ENCODE results near the gene TMEM94. TPM values are rescaled to one million over a fixed set of nuclear protein-coding genes. Genes with fewer than 3 reads are reported as not detected.

The TMEM94 gene
- total and polyA plus RNA-seq, 2 of the 8 experiments (the other 6 are each of a cell fraction or from before 2014, with no cell fraction given), result 54.8 to 69.9 TPM

- 85% methylated on average over 3 of the region's 3 CpGs; no CpG with 5 or more reads in 1 of the 2 experiments for WGBS, 2 experiments (ENCODE audit: extremely low coverage in 1 of 2, insufficient coverage in 1 of 2, insufficient read length in 1 of 2, insufficient replicate concordance in 2 of 2, low coverage in 1 of 2, low lambda C conversion rate in 2 of 2, missing lambda C conversion rate in 1 of 2)
- no peak overlapping the region for H2AFZ ChIP-seq (ENCODE audit: low read length)
- no peak overlapping the region for H2BK20ac ChIP-seq (ENCODE audit: low read length)
- H2BK15ac ChIP-seq (ENCODE audit: low read length), result no peak overlapping the region
- H2BK12ac ChIP-seq (ENCODE audit: low read depth, low read length), result no peak overlapping the region
- no peak overlapping the region for H2BK120ac ChIP-seq (replicated peaks; ENCODE audit: low read depth, low read length)
- no peaks in the 10 kb centered on the region; the same call in 1 of the 2 replicates for H3K79me1 ChIP-seq (ENCODE audit: low read depth, low read length)
- H4K20me1 ChIP-seq (replicated peaks in 1 of 2; ENCODE audit: control insufficient read depth in 1 of 2, insufficient read depth in 2 of 2, low read length in 2 of 2), result no peaks in the 10 kb centered on the region
- POLR2A ChIA-PET (ENCODE audit: partially characterized antibody), result interaction anchor here (0.9 kb wide), 1 partner anchor 34 kb away, joined by 3 read pairs; no protein-coding TSS in a partner anchor
- no peak overlapping the region for H2BK5ac ChIP-seq (ENCODE audit: low read depth, low read length)
- FAIRE-seq (no peak), DNase-seq (ENCODE audit: low read depth in 1 of 2, low spot score in 2 of 2) (no peak)
- no peak overlapping the region for H2AK5ac ChIP-seq (ENCODE audit: low read depth, low read length)
- H3K4me2 ChIP-seq (ENCODE audit: insufficient read depth in 1 of 2, low read depth in 2 of 2, low read length in 2 of 2), result no peak overlapping the region
- H3K4me1 ChIP-seq (replicated peaks in 1 of 4; ENCODE audit: control insufficient read depth in 3 of 4, insufficient read depth in 4 of 4, low read length in 3 of 4), result peaks cover 0 to 7% (median 0%) of the 10 kb centered on the region in 4 experiments; a peak in 3 of 7 replicates
- H3K36me3 ChIP-seq (ENCODE audit: control insufficient read depth in 2 of 4, insufficient read depth in 4 of 4, low read length in 3 of 4), result peaks cover 0 to 10% (median 6%) of the 10 kb centered on the region in 4 experiments; a peak in 5 of 8 replicates
- no peak overlapping the region for H3K4ac ChIP-seq (replicated peaks; ENCODE audit: insufficient read length, low read depth, low read length)
- no peak overlapping the region for H3K9ac ChIP-seq (replicated peaks in 1 of 4; ENCODE audit: extremely low read depth in 1 of 4, low read depth in 3 of 4, low read length in 3 of 4)
- no peak overlapping the region for H3K27ac ChIP-seq (ENCODE audit: low read depth, low read length)
- no peak overlapping the region for H3K14ac ChIP-seq (ENCODE audit: insufficient read length)
- no peaks in the 10 kb centered on the region for H3K79me2 ChIP-seq (ENCODE audit: control insufficient read depth in 1 of 2, insufficient read depth in 2 of 2, low read length in 2 of 2)
- H4K5ac ChIP-seq (ENCODE audit: insufficient read length, low read depth, low read length), result no peak overlapping the region
- H3K23me2 ChIP-seq (ENCODE audit: low read depth, low read length), result no peaks in the 10 kb centered on the region
- no peak overlapping the region for H3K4me3 ChIP-seq (ENCODE audit: extremely low read depth in 1 of 4, insufficient read depth in 2 of 4, low read depth in 3 of 4, low read length in 4 of 4)
- H4K8ac ChIP-seq (ENCODE audit: extremely low read depth, insufficient read depth, low read length), result no peak overlapping the region
- no peak overlapping the region for H3K18ac ChIP-seq (ENCODE audit: extremely low read depth, low read length)
- no peak overlapping the region for H4K91ac ChIP-seq (replicated peaks; ENCODE audit: insufficient read length, low read length)
- no peak overlapping the region for H3K56ac ChIP-seq (replicated peaks; ENCODE audit: insufficient read length, low read depth, low read length)
- H3K23ac ChIP-seq (ENCODE audit: insufficient read length), result no peak overlapping the region
- H3K9me3 ChIP-seq (ENCODE audit: insufficient read depth in 2 of 2, low read depth in 1 of 2, low read length in 1 of 2), result no peaks in the 10 kb centered on the region
- CTCF ChIA-PET (ENCODE audit: partially characterized antibody), result interaction anchor here (0.9 to 1.3 kb wide), 4 partner anchors 8 to 143 kb away, joined by 3 to 4 read pairs (median 3); no protein-coding TSS in a partner anchor
- H3K27me3 ChIP-seq (replicated peaks in 1 of 4; ENCODE audit: control insufficient read depth in 3 of 4, extremely low read depth in 1 of 4, insufficient read depth in 3 of 4, low read length in 3 of 4), result no peaks in the 10 kb centered on the region
- TF ChIP-seq FOSL1 (IDR thresholded peaks at IDR 0.05; ENCODE audit: insufficient read depth, low read depth, low read length) (no peak), POU5F1 (IDR thresholded peaks at IDR 0.05; ENCODE audit: low read depth, low read length) (no peak), CBX8 (IDR thresholded peaks at IDR 0.05; ENCODE audit: borderline replicate concordance, low read depth, low read length) (no peak), CHD1 (IDR thresholded peaks at IDR 0.05; ENCODE audit: low read depth, low read length) (no peak), KDM5A (IDR thresholded peaks at IDR 0.05; ENCODE audit: low read length) (no peak), TCF12 (IDR thresholded peaks at IDR 0.05; ENCODE audit: low read depth, low read length) (no peak), ZNF274 (IDR thresholded peaks at IDR 0.05; ENCODE audit: borderline replicate concordance, extremely low read depth, low read length) (no peak), EGR1 (IDR thresholded peaks at IDR 0.05; ENCODE audit: borderline replicate concordance, low read depth, low read length) (no peak), SIX5 (IDR thresholded peaks at IDR 0.05; ENCODE audit: low read depth, low read length) (no peak), CBX5 (IDR thresholded peaks at IDR 0.05; ENCODE audit: low read depth, low read length) (no peak), ATF3 (IDR thresholded peaks at IDR 0.05; ENCODE audit: insufficient read depth, low read depth, low read length) (no peak), POLR2AphosphoS5 (IDR thresholded peaks at IDR 0.05; ENCODE audit: low read depth, low read length) (no peak), MAX (IDR thresholded peaks at IDR 0.05) (no peak), EP300 (IDR thresholded peaks at IDR 0.05; ENCODE audit: borderline replicate concordance in 1 of 2, low read depth in 2 of 2, low read length in 2 of 2) (no peak)
These were observed 19.4 kb downstream of the TMEM94 start for GRCh38 chr17:75475851-75476250.

All from H1 (cell line).